ENCODE results near the gene COG8. TPM values are rescaled to one million over a fixed set of nuclear protein-coding genes. Genes with fewer than 3 reads are reported as not detected.

Gene COG8
- total and polyA plus RNA-seq, 9 of the 15 experiments (the other 6 are each of a cell fraction or from before 2014, with no cell fraction given) = 3.7 to 42.6 (median 30.1) TPM

DNA sequence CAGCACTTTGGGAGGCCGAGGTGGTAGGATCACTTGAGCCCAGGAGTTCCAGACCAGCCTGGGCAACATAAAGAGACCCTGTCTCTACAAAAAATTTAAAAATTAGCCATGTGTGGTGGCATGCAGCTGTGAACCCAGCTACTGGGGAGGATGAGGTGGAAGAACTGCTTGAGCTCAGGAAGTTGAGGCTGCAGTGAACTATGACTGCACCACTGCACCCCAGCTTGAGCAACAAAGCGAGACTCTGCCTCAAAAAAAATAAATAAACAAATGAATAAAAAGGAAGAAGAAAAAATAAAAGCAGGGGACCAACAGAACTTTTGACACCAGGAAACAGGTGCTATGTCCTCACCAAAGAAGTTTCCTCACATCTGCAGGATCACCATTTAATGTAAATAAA, 32.2 kb upstream of the COG8 start:
- no TSS peak for BruUV-seq (replicated peaks)
- H3K9ac ChIP-seq (ENCODE audit: insufficient read depth in 1 of 2, low read depth in 2 of 2, low read length in 2 of 2) = no peak overlapping the region
- no peak for TF ChIP-seq ZNF253 (CRISPR knock-in tag; conservative IDR thresholded peaks at IDR 0.05)
- no peak for TF ChIP-seq XRCC5 (IDR thresholded peaks at IDR 0.05; ENCODE audit: low read depth, low read length)
- TF ChIP-seq CCNT2 (IDR thresholded peaks at IDR 0.05; ENCODE audit: borderline replicate concordance, extremely low read depth, insufficient read length, low read depth, low read length) = no peak
- no peak for TF ChIP-seq NCOA6 (IDR thresholded peaks at IDR 0.05)
- TF ChIP-seq RHOXF2B (CRISPR knock-in tag; conservative IDR thresholded peaks at IDR 0.05) = no peak
- no peak for TF ChIP-seq SLC30A9 (CRISPR knock-in tag; IDR thresholded peaks at IDR 0.05)
- TF ChIP-seq CHD1 (IDR thresholded peaks at IDR 0.05; ENCODE audit: low read length) = no peak
- no peak for TF ChIP-seq ARID3B (CRISPR knock-in tag; IDR thresholded peaks at IDR 0.05; ENCODE audit: borderline replicate concordance)
- TF ChIP-seq PYGO2 (tag; IDR thresholded peaks at IDR 0.05) = no peak
- no peak for TF ChIP-seq ETV5 (CRISPR knock-in tag; IDR thresholded peaks at IDR 0.05; ENCODE audit: low read depth)
- no peak for TF ChIP-seq ZNF354B (CRISPR knock-in tag; IDR thresholded peaks at IDR 0.05)
- no peak for TF ChIP-seq ZNF324 (CRISPR knock-in tag; IDR thresholded peaks at IDR 0.05)
- no peak for TF ChIP-seq SRSF1 (IDR thresholded peaks at IDR 0.05; ENCODE audit: low read depth, low read length)
- TF ChIP-seq, protein P1, sequence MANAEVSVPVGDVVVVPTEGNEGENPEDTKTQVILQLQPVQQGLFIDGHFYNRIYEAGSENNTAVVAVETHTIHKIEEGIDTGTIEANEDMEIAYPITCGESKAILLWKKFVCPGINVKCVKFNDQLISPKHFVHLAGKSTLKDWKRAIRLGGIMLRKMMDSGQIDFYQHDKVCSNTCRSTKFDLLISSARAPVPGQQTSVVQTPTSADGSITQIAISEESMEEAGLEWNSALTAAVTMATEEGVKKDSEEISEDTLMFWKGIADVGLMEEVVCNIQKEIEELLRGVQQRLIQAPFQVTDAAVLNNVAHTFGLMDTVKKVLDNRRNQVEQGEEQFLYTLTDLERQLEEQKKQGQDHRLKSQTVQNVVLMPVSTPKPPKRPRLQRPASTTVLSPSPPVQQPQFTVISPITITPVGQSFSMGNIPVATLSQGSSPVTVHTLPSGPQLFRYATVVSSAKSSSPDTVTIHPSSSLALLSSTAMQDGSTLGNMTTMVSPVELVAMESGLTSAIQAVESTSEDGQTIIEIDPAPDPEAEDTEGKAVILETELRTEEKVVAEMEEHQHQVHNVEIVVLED (CRISPR knock-in tag; IDR thresholded peaks at IDR 0.05) = no peak
- no peak overlapping the region for H2AFZ ChIP-seq (ENCODE audit: low read depth, low read length)
- ChIA-PET POLR2A (interaction anchor here (1.8 kb wide), 1 partner anchor 10 kb away, joined by 8 read pairs; no protein-coding TSS in a partner anchor), CTCF (ENCODE audit: low intra/inter-chr PET ratio) (no interaction called here)
- peaks cover 3% of the 10 kb centered on the region; the same call in 2 of the 3 replicates for H3K79me2 ChIP-seq (ENCODE audit: control insufficient read depth, insufficient read depth, low read length)
- 100% methylated on average over 2 of the region's 2 CpGs for WGBS (ENCODE audit: insufficient coverage, low coverage, missing lambda C conversion rate)
- no peaks in the 10 kb centered on the region for H3K27me3 ChIP-seq (ENCODE audit: control insufficient read depth in 2 of 2, insufficient read depth in 2 of 2, low read length in 2 of 2)
- no peak for DNase-seq (ENCODE audit: extremely low read depth in 1 of 4, low spot score in 3 of 4)
- no peak for ATAC-seq
- intact Hi-C loops (cut with micrococcal nuclease) (no loop called here), in situ Hi-C loops (cut with MboI) (no loop called here)
- 0 out of 2 replicates have a peak, but pooled peaks cover 3% of the 10 kb centered on the region for H4K20me1 ChIP-seq (replicated peaks; ENCODE audit: control insufficient read depth, insufficient read depth, low read length)
- H3K9me1 ChIP-seq (ENCODE audit: control insufficient read depth, insufficient read depth, low read length) = no peaks in the 10 kb centered on the region
- H3K36me3 ChIP-seq (ENCODE audit: control insufficient read depth, insufficient read depth, low read length) = peaks cover 82% of the 10 kb centered on the region
- H3K4me3 ChIP-seq = no peak overlapping the region
- peaks cover 0 to 10% of the 10 kb centered on the region in 2 experiments; a peak in 2 of 5 replicates for H3K4me1 ChIP-seq (replicated peaks in 1 of 2; ENCODE audit: control insufficient read depth in 2 of 2, insufficient read depth in 2 of 2, low read length in 2 of 2)
- H3K27ac ChIP-seq (ENCODE audit: extremely low read depth, low read depth, low read length) = no peak overlapping the region
- H3K4me2 ChIP-seq (ENCODE audit: insufficient read depth, low read length) = no peak overlapping the region
- no peak for FAIRE-seq
- no peaks in the 10 kb centered on the region for H3K9me3 ChIP-seq (replicated peaks; ENCODE audit: control insufficient read depth, insufficient read depth, low read depth, low read length)

All from K562 (cell line).